Activated CD4-positive, alpha-beta T cell treated with anti-CD3 and anti-CD28 coated beads, Interleukin-2, amount 10 ng/mL, durations not matched to agents 7 days and 5 days (primary cell): Measurements from ENCODE around the gene AOPEP. TPM values are rescaled to one million over a fixed set of nuclear protein-coding genes. Genes with fewer than 3 reads are reported as not detected.

Experiments used
- CTCF ChIA-PET: fragments of 350-600 bp; sonication (Branson Sonifier 250); formaldehyde crosslinking; loops from one replicate; lab custom pipeline; 2021; ENCODE audit warnings: antibody characterized with exemption; lab: Charles Lee
- POLR2A ChIA-PET: fragments of 350-600 bp; sonication (Branson Sonifier 250); formaldehyde crosslinking; loops from one replicate; lab custom pipeline; 2021; ENCODE audit warnings: antibody characterized with exemption; lab: Charles Lee
- DNase-seq: peaks from one replicate; pipeline ENCODE4 v3.0.0-alpha.2; 2020
- H3K27ac Mint-ChIP-seq: one replicate; pipeline ENCODE4 v1.8.0; 2021; ENCODE audit warnings: mild to moderate bottlenecking, moderate library complexity, mixed read lengths
- H3K27me3 Mint-ChIP-seq: one replicate; pipeline ENCODE4 v1.8.0; 2021; ENCODE audit warnings: mixed read lengths
- H3K36me3 Mint-ChIP-seq: one replicate; pipeline ENCODE4 v1.8.0; 2021; ENCODE audit warnings: low read depth, mixed read lengths
- H3K4me1 Mint-ChIP-seq: one replicate; pipeline ENCODE4 v1.8.0; 2021; ENCODE audit warnings: mixed read lengths
- H3K4me3 Mint-ChIP-seq: one replicate; pipeline ENCODE4 v1.8.0; 2021; ENCODE audit warnings: mild to moderate bottlenecking, moderate library complexity, mixed read lengths
- H3K9me3 Mint-ChIP-seq: one replicate; pipeline ENCODE4 v1.8.0; 2021; ENCODE audit warnings: mixed read lengths
- total RNA-seq, 2 experiments: library from RNA; stranded (reverse); gene quantifications; one replicate each; pipeline ENCODE4 v1.2.3, GENCODE V29; 2021

Gene AOPEP
- total RNA-seq, 2 experiments from 2014 or later: 9.7 to 10.7 TPM

DNA sequence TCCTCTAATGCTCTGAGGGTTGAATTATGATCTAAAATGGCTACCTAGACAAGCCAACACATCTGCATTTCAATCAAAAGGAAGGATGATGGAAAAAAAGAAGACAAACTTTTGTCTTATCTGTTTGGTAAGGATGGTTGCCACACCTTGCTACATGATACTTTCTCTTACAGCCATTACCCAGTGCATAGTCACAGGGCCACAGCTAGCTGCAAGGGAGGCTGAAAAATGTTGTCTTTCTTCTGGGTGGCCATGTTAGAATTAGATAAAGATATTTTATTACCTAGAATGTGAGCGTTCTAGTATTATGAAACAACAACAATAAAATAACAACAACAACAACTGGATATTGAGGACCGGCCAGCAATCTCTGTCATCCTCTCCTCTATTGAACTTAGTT is 4.7 kb upstream of the AOPEP start:
- H3K36me3 Mint-ChIP-seq: no peaks in the 10 kb centered on the region
- H3K9me3 Mint-ChIP-seq: peaks cover 6% of the 10 kb centered on the region
- ChIA-PET POLR2A (no interaction called here), CTCF (no interaction called here)
- peaks cover 5% of the 10 kb centered on the region for H3K4me1 Mint-ChIP-seq
- H3K4me3 Mint-ChIP-seq: no peak overlapping the region
- no peak for DNase-seq
- H3K27me3 Mint-ChIP-seq: peaks cover 7% of the 10 kb centered on the region
- no peak overlapping the region for H3K27ac Mint-ChIP-seq

- ChIA-PET POLR2A (no interaction called here), CTCF (interaction anchor here (0.9 to 1.7 kb wide), 2 partner anchors 9 to 11 kb away, joined by 3 to 5 read pairs; no protein-coding TSS in a partner anchor)
- no peak overlapping the region for H3K4me3 Mint-ChIP-seq
- H3K9me3 Mint-ChIP-seq: no peaks in the 10 kb centered on the region
- peaks cover 20% of the 10 kb centered on the region for H3K4me1 Mint-ChIP-seq
- peaks cover 4% of the 10 kb centered on the region for H3K27me3 Mint-ChIP-seq
- no peaks in the 10 kb centered on the region for H3K36me3 Mint-ChIP-seq
- no peak for DNase-seq
- no peak overlapping the region for H3K27ac Mint-ChIP-seq
Measured at GRCh38 chr9:94725293-94725692, 1.2 kb upstream of the AOPEP start.

DNA sequence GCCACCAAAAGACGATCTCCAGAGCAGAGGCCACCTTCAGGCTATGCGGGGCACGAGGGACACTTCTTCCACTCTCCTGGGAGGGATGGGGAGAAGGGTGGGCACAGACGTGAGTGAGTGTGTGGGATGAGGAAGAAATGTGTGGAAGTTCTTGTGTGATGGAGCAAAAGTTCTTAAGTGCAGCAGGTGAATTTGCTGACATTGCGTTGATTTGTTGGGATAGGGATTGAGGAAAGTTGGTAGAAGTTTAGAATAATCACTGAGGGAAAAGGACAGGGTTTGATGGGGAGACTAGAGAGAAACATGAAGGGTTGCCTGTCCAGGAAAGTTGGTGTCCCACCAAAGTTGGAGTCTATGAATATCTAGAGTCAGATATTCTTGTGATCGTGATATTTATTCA is 2.2 kb downstream of the AOPEP start:
- Mint-ChIP-seq H3K4me3 (no peak overlapping the region), H3K9me3 (no peaks in the 10 kb centered on the region), H3K27me3 (no peaks in the 10 kb centered on the region), H3K4me1 (peaks cover 20% of the 10 kb centered on the region), H3K36me3 (no peaks in the 10 kb centered on the region), H3K27ac (no peak overlapping the region)
- ChIA-PET CTCF (no interaction called here), POLR2A (no interaction called here)
- no peak for DNase-seq

GRCh38 chr9:94729199-94729598 is 2.7 kb downstream of the AOPEP start:
- ChIA-PET POLR2A (no interaction called here), CTCF (no interaction called here)
- no peaks in the 10 kb centered on the region for H3K36me3 Mint-ChIP-seq
- no peaks in the 10 kb centered on the region for H3K9me3 Mint-ChIP-seq
- no peaks in the 10 kb centered on the region for H3K27me3 Mint-ChIP-seq
- H3K4me3 Mint-ChIP-seq: no peak overlapping the region
- no peak overlapping the region for H3K27ac Mint-ChIP-seq
- no peak for DNase-seq
- H3K4me1 Mint-ChIP-seq: peaks cover 20% of the 10 kb centered on the region

DNA sequence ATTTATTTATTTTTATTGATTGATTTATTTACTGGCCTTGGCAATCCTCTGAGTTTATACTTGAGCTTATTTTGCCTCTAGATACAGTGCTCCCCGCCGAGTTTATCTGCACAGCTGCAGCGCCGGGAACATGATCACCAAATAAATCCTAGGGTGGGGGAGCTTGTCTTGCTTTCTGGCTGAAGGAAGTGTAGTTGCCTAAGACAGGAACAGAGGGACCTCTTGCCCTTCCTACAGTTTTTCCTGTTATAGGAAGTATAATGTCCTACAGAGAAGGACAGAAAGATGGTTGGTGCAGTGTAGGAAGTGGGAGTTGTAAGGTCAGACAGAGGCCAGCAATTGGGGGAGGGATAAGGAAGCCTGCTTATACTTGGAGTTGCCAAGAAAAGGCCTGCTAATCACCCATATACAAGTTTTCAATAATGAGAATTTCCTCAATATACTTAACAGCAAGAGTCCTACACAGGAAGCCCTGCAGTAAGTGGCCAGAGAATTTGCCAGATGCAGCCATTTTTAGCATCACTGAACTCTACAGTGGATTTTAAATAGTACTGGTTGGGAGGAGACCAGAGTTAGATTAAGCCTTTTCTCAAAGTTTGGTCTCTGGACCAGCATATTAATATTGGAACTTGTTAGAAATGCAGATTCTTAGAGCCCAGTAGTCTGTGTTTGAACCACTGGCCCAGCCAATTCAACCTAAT is 7.7 kb downstream of the AOPEP start:
- Mint-ChIP-seq H3K4me3 (no peak overlapping the region), H3K4me1 (no peaks in the 10 kb centered on the region), H3K9me3 (no peaks in the 10 kb centered on the region), H3K27ac (no peak overlapping the region), H3K36me3 (no peaks in the 10 kb centered on the region), H3K27me3 (no peaks in the 10 kb centered on the region)
- ChIA-PET CTCF (no interaction called here), POLR2A (no interaction called here)
- DNase-seq: no peak

DNA sequence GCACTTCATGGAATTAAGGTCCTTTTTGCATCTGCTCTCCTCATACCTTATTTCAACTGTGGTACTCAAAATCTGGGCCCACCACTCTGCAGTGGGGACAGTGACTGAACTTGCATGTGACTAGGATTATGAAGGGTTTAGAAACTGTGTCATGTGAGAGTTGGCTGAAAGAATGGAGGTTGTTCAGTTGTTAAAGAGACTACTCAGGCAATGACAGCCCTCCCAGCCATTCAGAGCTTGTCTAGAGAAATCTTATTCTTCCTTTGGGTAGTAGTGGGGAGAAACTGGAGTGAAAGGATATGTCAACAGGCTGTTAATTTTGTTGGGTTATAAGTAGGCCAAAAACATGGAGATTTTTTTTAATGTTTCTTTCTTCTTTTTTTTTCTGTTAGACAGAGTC is 10.3 kb downstream of the AOPEP start:
- no peak overlapping the region for H3K27ac Mint-ChIP-seq
- no peak for DNase-seq
- ChIA-PET POLR2A (no interaction called here), CTCF (no interaction called here)
- no peaks in the 10 kb centered on the region for H3K27me3 Mint-ChIP-seq
- H3K36me3 Mint-ChIP-seq: no peaks in the 10 kb centered on the region
- no peaks in the 10 kb centered on the region for H3K9me3 Mint-ChIP-seq
- H3K4me1 Mint-ChIP-seq: no peaks in the 10 kb centered on the region
- no peak overlapping the region for H3K4me3 Mint-ChIP-seq

DNA sequence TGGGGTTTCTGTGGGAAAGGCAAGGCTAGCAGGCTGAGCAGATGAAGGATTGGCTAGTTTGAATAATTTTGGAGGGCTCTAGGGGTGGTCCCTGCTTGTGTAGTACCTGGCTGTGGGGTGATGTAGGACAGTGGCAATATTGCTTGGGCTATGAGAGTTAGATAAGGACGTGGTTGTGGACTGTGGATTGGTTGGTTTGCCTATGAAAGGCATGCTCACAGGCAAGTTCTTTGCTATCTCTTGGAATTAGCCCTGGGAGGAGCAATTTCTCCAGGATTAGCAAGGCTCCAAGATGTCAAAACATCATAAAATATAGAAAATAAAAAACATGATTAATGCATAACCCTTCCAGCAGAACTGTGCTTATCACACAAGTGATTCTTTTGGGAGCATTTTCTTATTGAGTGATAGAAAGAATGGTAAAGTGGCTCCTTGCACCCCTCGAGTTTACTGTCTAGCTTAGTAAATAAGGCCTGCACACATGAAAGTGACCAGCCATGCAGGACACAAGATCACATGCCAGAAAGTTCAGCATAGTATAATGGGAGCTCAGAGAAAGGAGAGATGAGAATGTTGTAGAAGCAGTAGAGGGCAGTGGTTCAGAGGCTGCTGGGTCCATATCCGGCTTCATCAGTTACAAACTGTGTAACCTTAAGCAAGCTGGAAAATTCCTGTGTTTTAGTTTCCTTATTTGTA is 13.8 kb downstream of the AOPEP start:
- POLR2A ChIA-PET: no interaction called here
- no peaks in the 10 kb centered on the region for H3K9me3 Mint-ChIP-seq
- H3K27me3 Mint-ChIP-seq: no peaks in the 10 kb centered on the region
- H3K36me3 Mint-ChIP-seq: peaks cover 7% of the 10 kb centered on the region
- H3K4me1 Mint-ChIP-seq: no peaks in the 10 kb centered on the region
- no peak overlapping the region for H3K4me3 Mint-ChIP-seq
- no peak for DNase-seq
- no peak overlapping the region for H3K27ac Mint-ChIP-seq
- CTCF ChIA-PET: no interaction called here

GRCh38 chr9:94741866-94742265 is 15.4 kb downstream of the AOPEP start:
- H3K4me1 Mint-ChIP-seq: no peaks in the 10 kb centered on the region
- no peak overlapping the region for H3K27ac Mint-ChIP-seq
- H3K9me3 Mint-ChIP-seq: no peaks in the 10 kb centered on the region
- DNase-seq: no peak
- peaks cover 7% of the 10 kb centered on the region for H3K36me3 Mint-ChIP-seq
- H3K4me3 Mint-ChIP-seq: no peak overlapping the region
- POLR2A ChIA-PET: no interaction called here
- no peaks in the 10 kb centered on the region for H3K27me3 Mint-ChIP-seq
- CTCF ChIA-PET: no interaction called here

GRCh38 chr9:94743035-94743954 is 16.8 kb downstream of the AOPEP start:
- Mint-ChIP-seq H3K4me1 (no peaks in the 10 kb centered on the region), H3K36me3 (peaks cover 9% of the 10 kb centered on the region), H3K27me3 (no peaks in the 10 kb centered on the region), H3K27ac (no peak overlapping the region), H3K4me3 (no peak overlapping the region), H3K9me3 (peaks cover 5% of the 10 kb centered on the region)
- DNase-seq: no peak
- CTCF ChIA-PET: no interaction called here
- POLR2A ChIA-PET: no interaction called here

- ChIA-PET POLR2A (no interaction called here), CTCF (interaction anchor here (0.6 kb wide), 1 partner anchor 90 kb away, joined by 3 read pairs; no protein-coding TSS in a partner anchor)
- DNase-seq: no peak
- H3K36me3 Mint-ChIP-seq: peaks cover 24% of the 10 kb centered on the region
- H3K4me3 Mint-ChIP-seq: no peak overlapping the region
- H3K9me3 Mint-ChIP-seq: peaks cover 22% of the 10 kb centered on the region
- no peak overlapping the region for H3K27ac Mint-ChIP-seq
- H3K27me3 Mint-ChIP-seq: no peaks in the 10 kb centered on the region
- H3K4me1 Mint-ChIP-seq: no peaks in the 10 kb centered on the region
Measured at GRCh38 chr9:94745806-94746540, 19.5 kb downstream of the AOPEP start.

GRCh38 chr9:94746541-94747370 is 20.3 kb downstream of the AOPEP start:
- Mint-ChIP-seq H3K27ac (no peak overlapping the region), H3K36me3 (peaks cover 26% of the 10 kb centered on the region), H3K4me3 (no peak overlapping the region), H3K27me3 (no peaks in the 10 kb centered on the region), H3K4me1 (no peaks in the 10 kb centered on the region), H3K9me3 (peaks cover 26% of the 10 kb centered on the region)
- POLR2A ChIA-PET: no interaction called here
- no peak for DNase-seq
- CTCF ChIA-PET: interaction anchor here (1.2 kb wide), 1 partner anchor 9 kb away, joined by 3 read pairs; no protein-coding TSS in a partner anchor
